ENCODE measurements around the gene PEMT. TPM values are rescaled to one million over a fixed set of nuclear protein-coding genes. Genes with fewer than 3 reads are reported as not detected.
A peak's percentile ranks its signal among the peaks of the same experiment; 100 is the strongest.

Gene PEMT
- total RNA-seq, 1 donor from 2014 or later, result 24.0 TPM

GRCh38 chr17:17551361-17551760, 40.1 kb downstream of the PEMT start:
- H3K9me3 Mint-ChIP-seq (ENCODE audit: unreplicated experiment), result peaks cover 2% of the 10 kb centered on the region
- TF ChIP-seq CTCF (IDR thresholded peaks at IDR 0.05; ENCODE audit: partially characterized antibody, unreplicated experiment), result no peak
- H3K36me3 Mint-ChIP-seq (ENCODE audit: unreplicated experiment), result no peaks in the 10 kb centered on the region
- H3K4me3 Mint-ChIP-seq (ENCODE audit: unreplicated experiment), result no peak overlapping the region
- H3K4me1 Mint-ChIP-seq (ENCODE audit: low read depth, unreplicated experiment), result peaks cover 11% of the 10 kb centered on the region
- no peak overlapping the region for H3K27ac Mint-ChIP-seq (ENCODE audit: unreplicated experiment)
- no peak for DNase-seq
- peaks cover 6% of the 10 kb centered on the region for H3K27me3 Mint-ChIP-seq (ENCODE audit: unreplicated experiment)

GRCh38 chr17:17549732-17550366, 41.7 kb downstream of the PEMT start:
- H3K27me3 Mint-ChIP-seq (ENCODE audit: unreplicated experiment), result peaks cover 3% of the 10 kb centered on the region
- peaks cover 11% of the 10 kb centered on the region for H3K4me1 Mint-ChIP-seq (ENCODE audit: low read depth, unreplicated experiment)
- no peak for TF ChIP-seq CTCF (IDR thresholded peaks at IDR 0.05; ENCODE audit: partially characterized antibody, unreplicated experiment)
- DNase-seq, result no peak
- no peak overlapping the region for H3K27ac Mint-ChIP-seq (ENCODE audit: unreplicated experiment)
- peak overlapping the region; percentile 38 for H3K4me3 Mint-ChIP-seq (ENCODE audit: unreplicated experiment)
- H3K36me3 Mint-ChIP-seq (ENCODE audit: unreplicated experiment), result no peaks in the 10 kb centered on the region
- peaks cover 2% of the 10 kb centered on the region for H3K9me3 Mint-ChIP-seq (ENCODE audit: unreplicated experiment)

- TF ChIP-seq CTCF (IDR thresholded peaks at IDR 0.05; ENCODE audit: partially characterized antibody, unreplicated experiment), result no peak
- H3K27me3 Mint-ChIP-seq (ENCODE audit: unreplicated experiment), result no peaks in the 10 kb centered on the region
Observed at GRCh38 chr17:17548044-17548443, 43.5 kb downstream of the PEMT start.

GRCh38 chr17:17547210-17547764, 44.2 kb downstream of the PEMT start:
- no peak for DNase-seq
- peaks cover 2% of the 10 kb centered on the region for H3K9me3 Mint-ChIP-seq (ENCODE audit: unreplicated experiment)
- no peaks in the 10 kb centered on the region for H3K36me3 Mint-ChIP-seq (ENCODE audit: unreplicated experiment)
- H3K4me1 Mint-ChIP-seq (ENCODE audit: low read depth, unreplicated experiment), result peaks cover 11% of the 10 kb centered on the region
- H3K4me3 Mint-ChIP-seq (ENCODE audit: unreplicated experiment), result no peak overlapping the region
- H3K27ac Mint-ChIP-seq (ENCODE audit: unreplicated experiment), result no peak overlapping the region
- no peak for TF ChIP-seq CTCF (IDR thresholded peaks at IDR 0.05; ENCODE audit: partially characterized antibody, unreplicated experiment)
- H3K27me3 Mint-ChIP-seq (ENCODE audit: unreplicated experiment), result no peaks in the 10 kb centered on the region

More at GRCh38 chr17:17548044-17548443, 43.5 kb downstream of the PEMT start:
- no peak for DNase-seq
- Mint-ChIP-seq H3K9me3 (ENCODE audit: unreplicated experiment) (peaks cover 2% of the 10 kb centered on the region), H3K27ac (ENCODE audit: unreplicated experiment) (no peak overlapping the region), H3K4me1 (ENCODE audit: low read depth, unreplicated experiment) (peaks cover 11% of the 10 kb centered on the region), H3K36me3 (ENCODE audit: unreplicated experiment) (no peaks in the 10 kb centered on the region), H3K4me3 (ENCODE audit: unreplicated experiment) (no peak overlapping the region)

- no peak overlapping the region for H3K27ac Mint-ChIP-seq (ENCODE audit: unreplicated experiment)
- no peaks in the 10 kb centered on the region for H3K36me3 Mint-ChIP-seq (ENCODE audit: unreplicated experiment)
- TF ChIP-seq CTCF (IDR thresholded peaks at IDR 0.05; ENCODE audit: partially characterized antibody, unreplicated experiment), result no peak
- H3K27me3 Mint-ChIP-seq (ENCODE audit: unreplicated experiment), result no peaks in the 10 kb centered on the region
- DNase-seq, result no peak
- peaks cover 2% of the 10 kb centered on the region for H3K9me3 Mint-ChIP-seq (ENCODE audit: unreplicated experiment)
- no peak overlapping the region for H3K4me3 Mint-ChIP-seq (ENCODE audit: unreplicated experiment)
- H3K4me1 Mint-ChIP-seq (ENCODE audit: low read depth, unreplicated experiment), result peaks cover 11% of the 10 kb centered on the region
Observed at GRCh38 chr17:17546399-17547185, 44.9 kb downstream of the PEMT start.

All from glutamatergic neuron (in vitro differentiated cells).